ENCODE results near the gene ACP1.

DNA sequence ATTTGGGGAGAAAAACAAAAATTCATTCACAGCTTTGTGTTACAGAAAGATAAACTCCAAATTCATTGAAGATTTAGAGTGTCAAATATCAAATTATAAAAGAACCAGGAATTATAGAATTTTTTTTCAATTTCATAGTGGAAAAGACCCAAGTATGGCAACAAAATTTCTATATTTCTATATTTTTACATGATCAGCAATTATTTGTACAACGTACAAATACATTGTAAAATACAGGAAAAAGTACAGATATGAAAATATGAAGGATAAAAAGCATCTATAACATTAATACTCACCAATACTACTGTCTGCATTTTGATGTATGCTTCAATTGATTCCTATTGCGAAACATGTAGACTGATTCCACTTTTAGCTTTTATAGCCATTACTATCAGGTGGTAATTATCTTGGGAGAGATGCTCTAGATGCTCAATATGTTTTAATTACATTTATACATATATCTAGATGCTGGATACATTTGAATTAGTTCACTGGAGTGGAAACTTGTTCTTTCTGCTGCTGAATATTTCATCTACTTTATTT lies 4.9 kb upstream of the ACP1 start:
- TF ChIP-seq, protein P1, sequence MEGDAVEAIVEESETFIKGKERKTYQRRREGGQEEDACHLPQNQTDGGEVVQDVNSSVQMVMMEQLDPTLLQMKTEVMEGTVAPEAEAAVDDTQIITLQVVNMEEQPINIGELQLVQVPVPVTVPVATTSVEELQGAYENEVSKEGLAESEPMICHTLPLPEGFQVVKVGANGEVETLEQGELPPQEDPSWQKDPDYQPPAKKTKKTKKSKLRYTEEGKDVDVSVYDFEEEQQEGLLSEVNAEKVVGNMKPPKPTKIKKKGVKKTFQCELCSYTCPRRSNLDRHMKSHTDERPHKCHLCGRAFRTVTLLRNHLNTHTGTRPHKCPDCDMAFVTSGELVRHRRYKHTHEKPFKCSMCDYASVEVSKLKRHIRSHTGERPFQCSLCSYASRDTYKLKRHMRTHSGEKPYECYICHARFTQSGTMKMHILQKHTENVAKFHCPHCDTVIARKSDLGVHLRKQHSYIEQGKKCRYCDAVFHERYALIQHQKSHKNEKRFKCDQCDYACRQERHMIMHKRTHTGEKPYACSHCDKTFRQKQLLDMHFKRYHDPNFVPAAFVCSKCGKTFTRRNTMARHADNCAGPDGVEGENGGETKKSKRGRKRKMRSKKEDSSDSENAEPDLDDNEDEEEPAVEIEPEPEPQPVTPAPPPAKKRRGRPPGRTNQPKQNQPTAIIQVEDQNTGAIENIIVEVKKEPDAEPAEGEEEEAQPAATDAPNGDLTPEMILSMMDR (IDR thresholded peaks at IDR 0.05): no peak
- no peak for TF ChIP-seq POLR2A (IDR thresholded peaks at IDR 0.05)
- no peak for TF ChIP-seq EP300 (IDR thresholded peaks at IDR 0.05)
